ENCODE results near the gene PVALEF.

PVALEF gene

DNA sequence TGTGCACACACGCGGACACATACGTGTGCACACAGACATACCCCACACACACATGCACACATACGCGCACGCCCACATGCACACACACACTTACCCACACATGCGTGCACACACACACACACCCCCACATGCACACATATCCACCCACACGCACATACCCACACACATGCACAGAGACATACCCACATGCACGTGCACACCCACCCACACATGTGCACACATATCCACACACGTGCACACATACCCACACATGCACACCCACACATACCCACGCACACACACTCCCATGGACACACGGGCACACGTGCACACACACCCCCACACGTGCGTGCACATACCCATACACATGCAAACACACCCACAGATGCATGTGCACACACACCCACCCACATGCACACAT is 27.2 kb upstream of the PVALEF start:
- Histone ChIP-seq H3K4me3 (replicated peaks; ENCODE audit: insufficient read depth, low read length) (no peak overlapping the region), H3K27ac (replicated peaks) (no peak overlapping the region), H3K27me3 (ENCODE audit: insufficient read depth, poor library complexity, severe bottlenecking) (peaks cover 4% of the 10 kb centered on the region)
- no peak for TF ChIP-seq POLR2AphosphoS5 (IDR thresholded peaks at IDR 0.05; ENCODE audit: low read depth)
- TF ChIP-seq SPI1 (IDR thresholded peaks at IDR 0.05; ENCODE audit: borderline replicate concordance, low read depth): no peak
- no peak for TF ChIP-seq CTCF (IDR thresholded peaks at IDR 0.05; ENCODE audit: insufficient read depth, low read length)
- no peak for TF ChIP-seq GABPA (IDR thresholded peaks at IDR 0.05; ENCODE audit: low read depth)
- TF ChIP-seq REST (IDR thresholded peaks at IDR 0.05; ENCODE audit: insufficient replicate concordance, low read depth): no peak
- DNase-seq (ENCODE audit: low read depth in 1 of 2, low spot score in 1 of 2): no peak

- Histone ChIP-seq H3K27ac (replicated peaks) (no peak overlapping the region), H3K27me3 (ENCODE audit: insufficient read depth, poor library complexity, severe bottlenecking) (peaks cover 4% of the 10 kb centered on the region)
- TF ChIP-seq GABPA (IDR thresholded peaks at IDR 0.05; ENCODE audit: low read depth) (no peak), CTCF (IDR thresholded peaks at IDR 0.05; ENCODE audit: insufficient read depth, low read length) (no peak), SPI1 (IDR thresholded peaks at IDR 0.05; ENCODE audit: borderline replicate concordance, low read depth) (no peak), REST (IDR thresholded peaks at IDR 0.05; ENCODE audit: insufficient replicate concordance, low read depth) (no peak), POLR2AphosphoS5 (IDR thresholded peaks at IDR 0.05; ENCODE audit: low read depth) (no peak)
Observed at GRCh38 chr17:81138500-81138899, 26.8 kb upstream of the PVALEF start.

GRCh38 chr17:81139428-81139827 is 25.9 kb upstream of the PVALEF start:
- Histone ChIP-seq H3K4me3 (replicated peaks; ENCODE audit: insufficient read depth, low read length) (no peak overlapping the region), H3K27ac (replicated peaks) (no peak overlapping the region), H3K27me3 (ENCODE audit: insufficient read depth, poor library complexity, severe bottlenecking) (peaks cover 4% of the 10 kb centered on the region)
- no peak for TF ChIP-seq CTCF (IDR thresholded peaks at IDR 0.05; ENCODE audit: insufficient read depth, low read length)
- TF ChIP-seq REST (IDR thresholded peaks at IDR 0.05; ENCODE audit: insufficient replicate concordance, low read depth): no peak
- no peak for TF ChIP-seq POLR2AphosphoS5 (IDR thresholded peaks at IDR 0.05; ENCODE audit: low read depth)
- TF ChIP-seq SPI1 (IDR thresholded peaks at IDR 0.05; ENCODE audit: borderline replicate concordance, low read depth): no peak
- no peak for TF ChIP-seq GABPA (IDR thresholded peaks at IDR 0.05; ENCODE audit: low read depth)
- no peak for DNase-seq (ENCODE audit: low read depth in 1 of 2, low spot score in 1 of 2)

More at GRCh38 chr17:81138500-81138899, 26.8 kb upstream of the PVALEF start:
- DNase-seq (ENCODE audit: low read depth in 1 of 2, low spot score in 1 of 2): no peak
- no peak overlapping the region for H3K4me3 ChIP-seq (replicated peaks; ENCODE audit: insufficient read depth, low read length)
